Mesothelial cell of epicardium (in vitro differentiated cells): Measurements from ENCODE around the gene SVOP. TPM values are rescaled to one million over a fixed set of nuclear protein-coding genes. Genes with fewer than 3 reads are reported as not detected.

ENCODE experiments used
- DNase-seq, 2 experiments: peaks; one replicate each; pipeline ENCODE4 v3.0.0; 2021; ENCODE audit warnings: low spot score in 2 of 2; ENCODE audit not compliant: unreplicated experiment in 2 of 2
- H3K27ac Mint-ChIP-seq: 2 replicates; pipeline ENCODE4 v1.8.0; 2021; ENCODE audit warnings: mixed read lengths
- H3K27me3 Mint-ChIP-seq: 2 replicates; pipeline ENCODE4 v1.8.0; 2021; ENCODE audit warnings: low read depth, mixed read lengths
- H3K36me3 Mint-ChIP-seq: 2 replicates; pipeline ENCODE4 v1.8.0; 2021; ENCODE audit warnings: mixed read lengths
- H3K4me1 Mint-ChIP-seq: 2 replicates; pipeline ENCODE4 v1.8.0; 2021; ENCODE audit warnings: mixed read lengths
- H3K4me3 Mint-ChIP-seq: 2 replicates; pipeline ENCODE4 v1.8.0; 2021; ENCODE audit warnings: mild to moderate bottlenecking, moderate library complexity, mixed read lengths
- H3K9me3 Mint-ChIP-seq: 2 replicates; pipeline ENCODE4 v1.8.0; 2021; ENCODE audit warnings: mixed read lengths
- CTCF ChIP-seq: fragments of 200-600 bp; sonication (generic); IDR thresholded peaks from one replicate; pipeline ENCODE4 v1.5.0; 2021; ENCODE audit warnings: antibody characterized with exemption; ENCODE audit not compliant: unreplicated experiment
- total RNA-seq: library from RNA; stranded (reverse); gene quantifications from 3 replicates; pipeline ENCODE4 v1.2.1, GENCODE V29; 2021

The SVOP gene
- total RNA-seq, 1 donor from 2014 or later: not detected

- Mint-ChIP-seq H3K9me3 (peaks cover 7% of the 10 kb centered on the region), H3K4me3 (no peak overlapping the region), H3K27ac (no peak overlapping the region), H3K27me3 (no peaks in the 10 kb centered on the region), H3K36me3 (no peaks in the 10 kb centered on the region), H3K4me1 (no peaks in the 10 kb centered on the region)
- no peak for DNase-seq
- TF ChIP-seq CTCF: no peak
Measured at GRCh38 chr12:108886873-108887629, 133.8 kb downstream of the SVOP start.

- no peaks in the 10 kb centered on the region for H3K9me3 Mint-ChIP-seq
- TF ChIP-seq CTCF: no peak
- DNase-seq: no peak
- H3K27me3 Mint-ChIP-seq: no peaks in the 10 kb centered on the region
- no peaks in the 10 kb centered on the region for H3K4me1 Mint-ChIP-seq
- no peak overlapping the region for H3K27ac Mint-ChIP-seq
- H3K36me3 Mint-ChIP-seq: no peaks in the 10 kb centered on the region
- H3K4me3 Mint-ChIP-seq: no peak overlapping the region
Measured at GRCh38 chr12:108884116-108885012, 136.5 kb downstream of the SVOP start.

GRCh38 chr12:108881953-108882352, 138.9 kb downstream of the SVOP start:
- no peak for TF ChIP-seq CTCF
- Mint-ChIP-seq H3K27me3 (no peaks in the 10 kb centered on the region), H3K4me3 (no peak overlapping the region), H3K36me3 (no peaks in the 10 kb centered on the region), H3K4me1 (no peaks in the 10 kb centered on the region), H3K27ac (no peak overlapping the region), H3K9me3 (no peaks in the 10 kb centered on the region)
- DNase-seq: no peak

GRCh38 chr12:108879615-108880254, 141.1 kb downstream of the SVOP start, which contains the start of gene DAO:
Gene DAO, plus strand, starts transcription at chr12:108880092. Its CDS starts 4,915 bp downstream, at chr12:108885007.
- no peak for DNase-seq
- H3K4me3 Mint-ChIP-seq: no peak within 1 kb of the TSS
- no peaks in the 10 kb centered on the region for H3K36me3 Mint-ChIP-seq
- no peaks in the 10 kb centered on the region for H3K9me3 Mint-ChIP-seq
- no peaks in the 10 kb centered on the region for H3K4me1 Mint-ChIP-seq
- no peak for TF ChIP-seq CTCF
- H3K27ac Mint-ChIP-seq: no peak within 1 kb of the TSS
- no peaks in the 10 kb centered on the region for H3K27me3 Mint-ChIP-seq

- H3K4me1 Mint-ChIP-seq: no peaks in the 10 kb centered on the region
- H3K36me3 Mint-ChIP-seq: no peaks in the 10 kb centered on the region
- no peak overlapping the region for H3K27ac Mint-ChIP-seq
- TF ChIP-seq CTCF: no peak
- H3K27me3 Mint-ChIP-seq: no peaks in the 10 kb centered on the region
- H3K9me3 Mint-ChIP-seq: no peaks in the 10 kb centered on the region
- no peak for DNase-seq
- no peak overlapping the region for H3K4me3 Mint-ChIP-seq
Measured at GRCh38 chr12:108876550-108876949, 144.3 kb downstream of the SVOP start.
